Measurements from ENCODE around the gene GAS2L1.

DNA sequence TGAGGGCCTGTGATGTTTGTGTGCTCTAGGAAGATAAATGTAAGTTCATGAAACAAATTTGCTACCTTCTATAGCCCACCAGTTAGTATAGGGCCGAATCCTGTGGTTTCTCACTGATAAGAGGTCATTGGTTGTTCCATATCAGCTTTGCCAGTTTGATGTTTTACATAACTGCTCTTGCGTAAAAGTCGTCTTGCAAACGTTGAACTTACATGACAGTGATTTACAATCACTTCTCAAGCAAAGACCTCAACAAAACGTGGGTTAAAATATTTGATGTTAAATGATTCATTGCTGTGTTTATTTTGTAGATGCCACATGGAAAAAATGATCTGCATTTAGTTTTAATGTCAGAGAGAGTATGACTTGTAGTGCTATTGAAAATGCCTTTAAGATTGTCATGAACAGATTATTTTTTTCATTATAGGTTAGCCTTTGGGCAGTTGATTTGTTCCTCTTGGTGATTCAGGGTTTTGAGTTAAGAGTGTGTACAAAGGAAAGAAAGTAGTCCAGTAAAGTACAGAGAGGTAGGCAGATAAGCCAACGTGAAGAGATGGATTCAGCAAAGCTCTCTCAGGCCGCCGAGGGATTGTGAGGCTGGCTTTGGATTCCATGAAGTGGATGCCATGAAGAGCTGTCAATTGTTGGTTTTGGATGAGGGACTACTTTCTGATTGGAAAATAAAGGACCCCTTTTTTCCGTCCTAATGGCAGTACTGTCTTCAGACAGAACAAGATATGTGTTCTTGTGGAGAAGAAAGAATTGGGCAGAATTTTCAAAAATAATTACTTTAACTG, 35.8 kb upstream of the GAS2L1 start:
- TF ChIP-seq, protein P1, sequence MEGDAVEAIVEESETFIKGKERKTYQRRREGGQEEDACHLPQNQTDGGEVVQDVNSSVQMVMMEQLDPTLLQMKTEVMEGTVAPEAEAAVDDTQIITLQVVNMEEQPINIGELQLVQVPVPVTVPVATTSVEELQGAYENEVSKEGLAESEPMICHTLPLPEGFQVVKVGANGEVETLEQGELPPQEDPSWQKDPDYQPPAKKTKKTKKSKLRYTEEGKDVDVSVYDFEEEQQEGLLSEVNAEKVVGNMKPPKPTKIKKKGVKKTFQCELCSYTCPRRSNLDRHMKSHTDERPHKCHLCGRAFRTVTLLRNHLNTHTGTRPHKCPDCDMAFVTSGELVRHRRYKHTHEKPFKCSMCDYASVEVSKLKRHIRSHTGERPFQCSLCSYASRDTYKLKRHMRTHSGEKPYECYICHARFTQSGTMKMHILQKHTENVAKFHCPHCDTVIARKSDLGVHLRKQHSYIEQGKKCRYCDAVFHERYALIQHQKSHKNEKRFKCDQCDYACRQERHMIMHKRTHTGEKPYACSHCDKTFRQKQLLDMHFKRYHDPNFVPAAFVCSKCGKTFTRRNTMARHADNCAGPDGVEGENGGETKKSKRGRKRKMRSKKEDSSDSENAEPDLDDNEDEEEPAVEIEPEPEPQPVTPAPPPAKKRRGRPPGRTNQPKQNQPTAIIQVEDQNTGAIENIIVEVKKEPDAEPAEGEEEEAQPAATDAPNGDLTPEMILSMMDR (conservative IDR thresholded peaks at IDR 0.05; ENCODE audit: low read depth, low read length), result no peak
- TF ChIP-seq EZH2 (IDR thresholded peaks at IDR 0.05; ENCODE audit: borderline replicate concordance, low read depth, low read length, poor library complexity, severe bottlenecking), result no peak

Measured in A673 (cell line).